ENCODE results near the gene KLHDC2. TPM values are rescaled to one million over a fixed set of nuclear protein-coding genes. Genes with fewer than 3 reads are reported as not detected.
"Not testable (repeated sequence)": the region's sequence is repeated elsewhere in the genome, so short reads cannot be mapped to it uniquely, and the experiment has no call there.

KLHDC2 gene
- total and polyA plus RNA-seq, 4 donors, result 27.4 to 163 (median 37.0) TPM

DNA sequence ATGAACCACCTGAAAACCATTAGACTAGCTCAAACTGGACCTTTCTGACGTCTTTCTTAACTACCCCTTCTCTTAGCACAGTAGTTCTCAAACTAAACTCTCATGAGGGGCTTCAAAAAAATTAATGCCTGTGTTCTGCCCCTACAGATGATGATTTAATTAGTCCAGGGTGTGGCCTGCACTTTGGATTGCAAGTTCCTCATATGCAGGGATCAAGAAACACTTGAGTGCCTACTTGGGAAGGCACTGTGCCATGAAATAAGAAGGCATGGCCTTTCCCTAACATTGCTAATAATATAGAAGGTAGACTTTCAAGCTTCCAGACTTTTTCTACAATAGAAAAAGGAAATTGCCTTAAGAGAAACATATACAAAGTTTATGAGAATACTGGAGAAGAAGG lies 22.8 kb upstream of the KLHDC2 start:
- TF ChIP-seq, protein P1, sequence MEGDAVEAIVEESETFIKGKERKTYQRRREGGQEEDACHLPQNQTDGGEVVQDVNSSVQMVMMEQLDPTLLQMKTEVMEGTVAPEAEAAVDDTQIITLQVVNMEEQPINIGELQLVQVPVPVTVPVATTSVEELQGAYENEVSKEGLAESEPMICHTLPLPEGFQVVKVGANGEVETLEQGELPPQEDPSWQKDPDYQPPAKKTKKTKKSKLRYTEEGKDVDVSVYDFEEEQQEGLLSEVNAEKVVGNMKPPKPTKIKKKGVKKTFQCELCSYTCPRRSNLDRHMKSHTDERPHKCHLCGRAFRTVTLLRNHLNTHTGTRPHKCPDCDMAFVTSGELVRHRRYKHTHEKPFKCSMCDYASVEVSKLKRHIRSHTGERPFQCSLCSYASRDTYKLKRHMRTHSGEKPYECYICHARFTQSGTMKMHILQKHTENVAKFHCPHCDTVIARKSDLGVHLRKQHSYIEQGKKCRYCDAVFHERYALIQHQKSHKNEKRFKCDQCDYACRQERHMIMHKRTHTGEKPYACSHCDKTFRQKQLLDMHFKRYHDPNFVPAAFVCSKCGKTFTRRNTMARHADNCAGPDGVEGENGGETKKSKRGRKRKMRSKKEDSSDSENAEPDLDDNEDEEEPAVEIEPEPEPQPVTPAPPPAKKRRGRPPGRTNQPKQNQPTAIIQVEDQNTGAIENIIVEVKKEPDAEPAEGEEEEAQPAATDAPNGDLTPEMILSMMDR (IDR thresholded peaks at IDR 0.05; ENCODE audit: control extremely low read depth, extremely low read depth), result no peak
- H3K27ac ChIP-seq (ENCODE audit: low read depth in 1 of 2, low read length in 1 of 2), result no peak overlapping the region
- WGBS, 2 donors, result 79 to 93% methylated on average over 1 of the region's 1 CpG
- no peak for ATAC-seq (ENCODE audit: insufficient read depth, low FRiP score)
- H3K4me1 ChIP-seq (ENCODE audit: control insufficient read depth in 5 of 5, insufficient read depth in 5 of 5, low read length in 5 of 5), result no peaks in the 10 kb centered on the region
- DNase-seq, result no peak
- no peaks in the 10 kb centered on the region for H3K27me3 ChIP-seq (ENCODE audit: control insufficient read depth in 3 of 3, insufficient read depth in 3 of 3, low read length in 2 of 3)
- H3K36me3 ChIP-seq (ENCODE audit: control insufficient read depth in 4 of 4, insufficient read depth in 4 of 4, low read length in 4 of 4), result peaks cover 0 to 14% (median 10%) of the 10 kb centered on the region in 4 donors
- no peaks in the 10 kb centered on the region for H3K9me3 ChIP-seq (ENCODE audit: control insufficient read depth in 4 of 4, insufficient read depth in 3 of 4, low read length in 3 of 4)
- H3K9ac ChIP-seq (ENCODE audit: insufficient read depth in 1 of 2, low read length in 2 of 2), result no peak overlapping the region
- H3K4me3 ChIP-seq, result no peak overlapping the region

DNA sequence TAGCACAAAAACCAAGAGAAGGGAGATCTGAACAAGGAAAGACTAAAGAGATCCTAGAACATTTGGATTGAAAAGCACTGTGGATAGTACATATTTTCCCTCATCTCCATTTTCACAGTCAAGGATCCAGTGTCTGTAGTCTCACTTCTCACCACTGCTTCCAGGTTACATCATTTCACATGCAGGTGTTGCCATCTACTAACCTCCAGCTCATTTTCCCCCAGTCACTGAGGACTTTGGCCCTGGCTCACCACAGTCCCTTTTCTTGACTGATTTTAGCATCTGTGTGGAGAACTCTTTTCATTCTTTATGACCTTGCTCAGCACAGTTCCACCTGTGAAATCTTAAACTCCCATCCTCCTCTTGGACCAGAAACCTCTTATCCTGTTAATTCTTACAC lies 21.5 kb upstream of the KLHDC2 start:
- ATAC-seq (ENCODE audit: insufficient read depth, low FRiP score); DNase-seq; H3K9ac ChIP-seq (ENCODE audit: insufficient read depth in 1 of 2, low read length in 2 of 2); H3K27ac ChIP-seq (ENCODE audit: low read depth in 1 of 2, low read length in 1 of 2); H3K27me3 ChIP-seq (ENCODE audit: control insufficient read depth in 3 of 3, insufficient read depth in 3 of 3, low read length in 2 of 3); H3K4me1 ChIP-seq (ENCODE audit: control insufficient read depth in 5 of 5, insufficient read depth in 5 of 5, low read length in 5 of 5); H3K4me3 ChIP-seq; H3K9me3 ChIP-seq (ENCODE audit: control insufficient read depth in 4 of 4, insufficient read depth in 3 of 4, low read length in 3 of 4): not testable (repeated sequence)
- H3K36me3 ChIP-seq (ENCODE audit: control insufficient read depth in 4 of 4, insufficient read depth in 4 of 4, low read length in 4 of 4), result peaks cover 0 to 12% (median 10%) of the 10 kb centered on the region in 4 donors

DNA sequence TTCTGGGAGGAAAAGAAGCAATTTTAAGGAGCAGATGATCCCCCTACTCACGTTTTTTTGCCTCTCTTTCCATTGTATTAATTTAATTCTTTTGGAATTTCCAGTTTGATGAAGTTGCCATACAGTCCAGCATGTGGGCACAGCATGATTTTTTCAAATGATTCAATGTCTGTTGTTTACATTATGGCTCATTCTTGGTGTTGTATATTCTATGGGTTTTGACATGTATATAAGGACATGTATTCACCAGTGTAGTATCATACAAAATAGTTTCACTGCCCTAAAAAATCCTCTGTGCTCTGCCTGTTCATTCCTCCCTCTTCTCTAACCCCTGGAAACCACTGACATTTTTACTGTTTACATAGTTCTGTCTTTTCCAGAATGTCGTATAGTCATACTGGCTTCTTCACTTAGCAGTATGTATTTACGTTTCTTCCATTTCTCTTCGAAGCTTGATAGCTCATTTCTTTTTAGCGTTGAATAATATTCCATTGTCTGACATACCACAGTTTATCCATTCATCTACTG lies 13.3 kb upstream of the KLHDC2 start:
- DNase-seq, result no peak
- no peaks in the 10 kb centered on the region for H3K9me3 ChIP-seq (ENCODE audit: control insufficient read depth in 4 of 4, insufficient read depth in 3 of 4, low read length in 3 of 4)
- no peak overlapping the region for H3K9ac ChIP-seq (ENCODE audit: insufficient read depth in 1 of 2, low read length in 2 of 2)
- no peak overlapping the region for H3K4me3 ChIP-seq
- H3K27ac ChIP-seq (ENCODE audit: low read depth in 1 of 2, low read length in 1 of 2), result no peak overlapping the region
- WGBS, 2 donors, result 82 to 91% methylated on average over 5 of the region's 5 CpGs
- no peak for ATAC-seq (ENCODE audit: insufficient read depth, low FRiP score)
- H3K36me3 ChIP-seq (ENCODE audit: control insufficient read depth in 4 of 4, insufficient read depth in 4 of 4, low read length in 4 of 4), result no peaks in the 10 kb centered on the region
- H3K4me1 ChIP-seq (ENCODE audit: control insufficient read depth in 5 of 5, insufficient read depth in 5 of 5, low read length in 5 of 5), result no peaks in the 10 kb centered on the region
- TF ChIP-seq, protein P1 (IDR thresholded peaks at IDR 0.05; ENCODE audit: control extremely low read depth, extremely low read depth), result no peak
- no peaks in the 10 kb centered on the region for H3K27me3 ChIP-seq (ENCODE audit: control insufficient read depth in 3 of 3, insufficient read depth in 3 of 3, low read length in 2 of 3)

DNA sequence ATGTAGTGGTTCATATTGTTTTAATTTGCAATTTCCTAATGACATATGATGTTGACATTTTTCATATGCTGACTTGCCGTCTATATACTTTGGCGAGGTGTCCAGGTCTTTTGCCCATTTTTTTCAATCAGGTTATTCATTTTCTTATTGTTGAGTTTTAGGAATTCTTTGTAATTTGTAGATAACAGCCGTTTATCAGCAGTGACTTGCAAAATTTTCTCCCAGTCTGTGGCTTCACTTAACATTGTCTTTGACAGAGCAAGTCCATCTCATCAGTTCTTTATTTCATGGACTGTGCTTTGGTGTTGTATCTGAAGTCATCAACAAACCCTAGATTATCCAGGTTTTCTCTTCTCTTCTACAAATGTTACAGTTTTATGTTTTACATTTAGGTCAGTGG lies 12.6 kb upstream of the KLHDC2 start:
- no peaks in the 10 kb centered on the region for H3K9me3 ChIP-seq (ENCODE audit: control insufficient read depth in 4 of 4, insufficient read depth in 3 of 4, low read length in 3 of 4)
- H3K4me1 ChIP-seq (ENCODE audit: control insufficient read depth in 5 of 5, insufficient read depth in 5 of 5, low read length in 5 of 5), result no peaks in the 10 kb centered on the region
- no peak overlapping the region for H3K9ac ChIP-seq (ENCODE audit: insufficient read depth in 1 of 2, low read length in 2 of 2)
- H3K36me3 ChIP-seq (ENCODE audit: control insufficient read depth in 4 of 4, insufficient read depth in 4 of 4, low read length in 4 of 4), result no peaks in the 10 kb centered on the region
- no peak for ATAC-seq (ENCODE audit: insufficient read depth, low FRiP score)
- 74 to 78% methylated on average over 3 of the region's 3 CpGs for WGBS, 2 donors
- TF ChIP-seq, protein P1 (IDR thresholded peaks at IDR 0.05; ENCODE audit: control extremely low read depth, extremely low read depth), result no peak
- no peaks in the 10 kb centered on the region for H3K27me3 ChIP-seq (ENCODE audit: control insufficient read depth in 3 of 3, insufficient read depth in 3 of 3, low read length in 2 of 3)
- no peak overlapping the region for H3K4me3 ChIP-seq
- DNase-seq, result no peak
- no peak overlapping the region for H3K27ac ChIP-seq (ENCODE audit: low read depth in 1 of 2, low read length in 1 of 2)

Measured in lung (tissue), 12 donors.